Mesothelial cell of epicardium (in vitro differentiated cells): Measurements from ENCODE around the gene SNORC. TPM values are rescaled to one million over a fixed set of nuclear protein-coding genes. Genes with fewer than 3 reads are reported as not detected.

ENCODE experiments used
- DNase-seq, 2 experiments: peaks; one replicate each; pipeline ENCODE4 v3.0.0; 2021; ENCODE audit warnings: low spot score in 2 of 2; ENCODE audit not compliant: unreplicated experiment in 2 of 2
- H3K27ac Mint-ChIP-seq: 2 replicates; pipeline ENCODE4 v1.8.0; 2021; ENCODE audit warnings: mixed read lengths
- H3K27me3 Mint-ChIP-seq: 2 replicates; pipeline ENCODE4 v1.8.0; 2021; ENCODE audit warnings: low read depth, mixed read lengths
- H3K36me3 Mint-ChIP-seq: 2 replicates; pipeline ENCODE4 v1.8.0; 2021; ENCODE audit warnings: mixed read lengths
- H3K4me1 Mint-ChIP-seq: 2 replicates; pipeline ENCODE4 v1.8.0; 2021; ENCODE audit warnings: mixed read lengths
- H3K4me3 Mint-ChIP-seq: 2 replicates; pipeline ENCODE4 v1.8.0; 2021; ENCODE audit warnings: mild to moderate bottlenecking, moderate library complexity, mixed read lengths
- H3K9me3 Mint-ChIP-seq: 2 replicates; pipeline ENCODE4 v1.8.0; 2021; ENCODE audit warnings: mixed read lengths
- CTCF ChIP-seq: fragments of 200-600 bp; sonication (generic); IDR thresholded peaks from one replicate; pipeline ENCODE4 v1.5.0; 2021; ENCODE audit warnings: antibody characterized with exemption; ENCODE audit not compliant: unreplicated experiment
- total RNA-seq: library from RNA; stranded (reverse); gene quantifications from 3 replicates; pipeline ENCODE4 v1.2.1, GENCODE V29; 2021

Gene SNORC
- total RNA-seq, 1 donor from 2014 or later: 4.1 TPM

- no peak overlapping the region for H3K27ac Mint-ChIP-seq
- TF ChIP-seq CTCF: no peak
- no peak for DNase-seq
- no peak overlapping the region for H3K4me3 Mint-ChIP-seq
- H3K4me1 Mint-ChIP-seq: peaks cover 30% of the 10 kb centered on the region
- H3K27me3 Mint-ChIP-seq: no peaks in the 10 kb centered on the region
- no peaks in the 10 kb centered on the region for H3K9me3 Mint-ChIP-seq
- H3K36me3 Mint-ChIP-seq: no peaks in the 10 kb centered on the region
Measured at GRCh38 chr2:232888839-232889529, 18.9 kb downstream of the SNORC start.

- Mint-ChIP-seq H3K9me3 (no peaks in the 10 kb centered on the region), H3K27me3 (no peaks in the 10 kb centered on the region), H3K27ac (no peak overlapping the region), H3K36me3 (no peaks in the 10 kb centered on the region), H3K4me3 (no peak overlapping the region), H3K4me1 (peaks cover 30% of the 10 kb centered on the region)
- no peak for TF ChIP-seq CTCF
- no peak for DNase-seq
Measured at GRCh38 chr2:232889876-232890401, 19.9 kb downstream of the SNORC start.

- no peaks in the 10 kb centered on the region for H3K9me3 Mint-ChIP-seq
- peak overlapping the region; percentile 56 for H3K4me3 Mint-ChIP-seq
- TF ChIP-seq CTCF: no peak
- H3K4me1 Mint-ChIP-seq: peaks cover 26% of the 10 kb centered on the region
- H3K36me3 Mint-ChIP-seq: no peaks in the 10 kb centered on the region
- no peak for DNase-seq
- no peaks in the 10 kb centered on the region for H3K27me3 Mint-ChIP-seq
- no peak overlapping the region for H3K27ac Mint-ChIP-seq
Measured at GRCh38 chr2:232890536-232890895, 20.5 kb downstream of the SNORC start.

- DNase-seq: no peak
- TF ChIP-seq CTCF: no peak
- H3K4me1 Mint-ChIP-seq: peaks cover 23% of the 10 kb centered on the region
- H3K4me3 Mint-ChIP-seq: peak overlapping the region; percentile 56
- H3K9me3 Mint-ChIP-seq: no peaks in the 10 kb centered on the region
- no peaks in the 10 kb centered on the region for H3K27me3 Mint-ChIP-seq
- peak overlapping the region; percentile 11 for H3K27ac Mint-ChIP-seq
- no peaks in the 10 kb centered on the region for H3K36me3 Mint-ChIP-seq
Measured at GRCh38 chr2:232890896-232891601, 21.0 kb downstream of the SNORC start.

GRCh38 chr2:232891621-232892071 is 21.6 kb downstream of the SNORC start:
- Mint-ChIP-seq H3K4me3 (no peak overlapping the region), H3K4me1 (peaks cover 20% of the 10 kb centered on the region), H3K36me3 (no peaks in the 10 kb centered on the region), H3K9me3 (no peaks in the 10 kb centered on the region), H3K27me3 (no peaks in the 10 kb centered on the region), H3K27ac (no peak overlapping the region)
- no peak for DNase-seq
- no peak for TF ChIP-seq CTCF
